Measurements from ENCODE around the gene OTOA.

DNA sequence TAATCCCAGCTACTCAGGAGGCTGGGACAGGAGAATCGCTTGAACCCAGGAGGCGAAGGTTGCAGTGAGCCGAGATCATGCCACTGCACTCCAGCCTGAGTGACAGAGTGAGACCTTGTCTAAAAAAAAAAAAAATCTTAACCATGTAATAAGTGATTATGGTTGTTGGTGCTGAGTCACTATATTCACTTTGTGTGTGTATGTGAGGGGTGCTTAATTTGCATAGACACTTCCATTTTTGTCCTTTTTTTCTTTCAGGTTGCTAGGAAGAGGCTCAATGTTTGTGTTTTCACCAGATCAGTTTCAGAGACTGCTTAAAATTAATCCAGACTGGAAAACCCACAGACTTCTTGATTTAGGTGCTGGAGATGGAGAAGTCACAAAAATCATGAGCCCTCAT, 46.2 kb upstream of the OTOA start:
- TF ChIP-seq POLR2A (IDR thresholded peaks at IDR 0.05), result no peak
- no peak for TF ChIP-seq EP300 (IDR thresholded peaks at IDR 0.05)
